HG03571 (cell line): ENCODE measurements around the gene CFAP61.

ENCODE experiments used
- ATAC-seq: cut with Tn5 transposase; IDR thresholded peaks from one replicate; pipeline ENCODE4 v1.9.1; 2021; ENCODE audit not compliant: unreplicated experiment

The CFAP61 gene

GRCh38 chr20:20271271-20271670 lies 218.9 kb downstream of the CFAP61 start:
- no peak for ATAC-seq

- no peak for ATAC-seq
Observed at GRCh38 chr20:20272686-20273085, 220.4 kb downstream of the CFAP61 start.

GRCh38 chr20:20273286-20273685 lies 221.0 kb downstream of the CFAP61 start:
- ATAC-seq, result no peak

GRCh38 chr20:20274821-20275220 lies 222.5 kb downstream of the CFAP61 start:
- ATAC-seq, result no peak

- ATAC-seq, result no peak
Observed at GRCh38 chr20:20275636-20276035, 223.3 kb downstream of the CFAP61 start.

GRCh38 chr20:20276811-20277530 lies 224.6 kb downstream of the CFAP61 start:
- no peak for ATAC-seq

- ATAC-seq, result no peak
Observed at GRCh38 chr20:20277894-20278335, 225.6 kb downstream of the CFAP61 start.

GRCh38 chr20:20286061-20286460 lies 233.7 kb downstream of the CFAP61 start:
- ATAC-seq, result no peak

GRCh38 chr20:20289331-20289730 lies 237.0 kb downstream of the CFAP61 start:
- no peak for ATAC-seq

GRCh38 chr20:20292472-20292871 lies 240.1 kb downstream of the CFAP61 start:
- no peak for ATAC-seq

GRCh38 chr20:20293141-20293540 lies 240.8 kb downstream of the CFAP61 start:
- ATAC-seq, result no peak

- ATAC-seq, result no peak
Observed at GRCh38 chr20:20293691-20294385, 241.5 kb downstream of the CFAP61 start.

GRCh38 chr20:20295621-20296498 lies 243.5 kb downstream of the CFAP61 start:
- ATAC-seq, result no peak

GRCh38 chr20:20297181-20297580 lies 244.8 kb downstream of the CFAP61 start:
- no peak for ATAC-seq

GRCh38 chr20:20297752-20298151 lies 245.4 kb downstream of the CFAP61 start:
- ATAC-seq, result no peak

GRCh38 chr20:20299904-20300303 lies 247.6 kb downstream of the CFAP61 start:
- ATAC-seq, result no peak

GRCh38 chr20:20303320-20303719 lies 251.0 kb downstream of the CFAP61 start:
- ATAC-seq, result no peak

GRCh38 chr20:20303742-20304141 lies 251.4 kb downstream of the CFAP61 start:
- ATAC-seq, result no peak

GRCh38 chr20:20304942-20305341 lies 252.6 kb downstream of the CFAP61 start:
- no peak for ATAC-seq

GRCh38 chr20:20312562-20312961 lies 260.2 kb downstream of the CFAP61 start:
- ATAC-seq, result no peak

GRCh38 chr20:20317195-20317594 lies 264.9 kb downstream of the CFAP61 start:
- peak; percentile 75 for ATAC-seq
